Activated T-helper 2 cell treated with anti-CD3 and anti-CD28 coated beads, Interferon-gamma antibody, Interleukin-2, Interleukin-4, amounts not matched to agents 10 μg/mL and 5 μg/mL and 100 μg/mL, durations not matched to agents 14 hours and 24 hours and 36 hours (primary cell): Measurements from ENCODE around the gene CASP8AP2. TPM values are rescaled to one million over a fixed set of nuclear protein-coding genes. Genes with fewer than 3 reads are reported as not detected.
"Not testable (repeated sequence)": the region's sequence is repeated elsewhere in the genome, so short reads cannot be mapped to it uniquely, and the experiment has no call there.

Experiments
- DNase-seq: peaks from one replicate; pipeline ENCODE4 v3.0.0; 2021; ENCODE audit warnings: low spot score
- H3K27ac Mint-ChIP-seq: one replicate; pipeline ENCODE4 v1.8.0; 2021; ENCODE audit warnings: mixed read lengths
- H3K27me3 Mint-ChIP-seq: one replicate; pipeline ENCODE4 v1.8.0; 2021; ENCODE audit warnings: low read depth, mixed read lengths
- H3K36me3 Mint-ChIP-seq: one replicate; pipeline ENCODE4 v1.8.0; 2021; ENCODE audit warnings: low read depth, mixed read lengths
- H3K4me1 Mint-ChIP-seq: one replicate; pipeline ENCODE4 v1.8.0; 2021; ENCODE audit warnings: low read depth, mixed read lengths
- H3K4me3 Mint-ChIP-seq: one replicate; pipeline ENCODE4 v1.8.0; 2021; ENCODE audit warnings: low read depth, mild to moderate bottlenecking, moderate library complexity, mixed read lengths
- H3K9me3 Mint-ChIP-seq: one replicate; pipeline ENCODE4 v1.8.0; 2021; ENCODE audit warnings: mixed read lengths
- intact Hi-C: fragments of 100-400 bp; cut with micrococcal nuclease; formaldehyde crosslinking; loops from one replicate; pipeline ENCODE4 v1.15.1; 2023
- total RNA-seq: library from RNA; stranded (reverse); gene quantifications from 2 replicates; pipeline ENCODE4 v1.2.3, GENCODE V29; 2022

The CASP8AP2 gene
- total RNA-seq, 1 donor from 2014 or later = 32.8 TPM

DNA sequence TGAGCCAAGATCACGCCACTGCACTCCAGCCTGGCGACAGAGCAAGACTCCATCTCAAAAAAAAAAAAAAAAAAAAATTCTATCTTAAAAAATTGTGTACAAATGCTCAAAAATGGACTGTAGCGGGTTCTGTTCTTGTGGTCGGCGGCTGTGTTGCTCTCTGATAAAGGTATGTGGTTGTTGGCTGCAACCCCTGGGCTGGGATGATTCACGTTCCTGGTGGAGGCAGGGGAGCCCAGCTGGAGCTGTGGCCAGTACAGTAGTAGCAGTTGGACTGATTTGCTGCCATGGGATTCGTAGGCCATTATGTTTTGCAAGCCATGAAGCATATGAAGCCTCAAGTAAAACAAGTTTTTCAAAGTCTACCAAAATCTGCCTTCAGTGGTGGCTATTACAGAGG is 32.4 kb upstream of the CASP8AP2 start:
- Mint-ChIP-seq H3K36me3 (peaks cover 71% of the 10 kb centered on the region), H3K4me3 (no peak overlapping the region), H3K4me1 (peaks cover 31% of the 10 kb centered on the region), H3K9me3 (no peaks in the 10 kb centered on the region), H3K27me3 (no peaks in the 10 kb centered on the region), H3K27ac (no peak overlapping the region)
- intact Hi-C loops = no loop called here
- no peak for DNase-seq

DNA sequence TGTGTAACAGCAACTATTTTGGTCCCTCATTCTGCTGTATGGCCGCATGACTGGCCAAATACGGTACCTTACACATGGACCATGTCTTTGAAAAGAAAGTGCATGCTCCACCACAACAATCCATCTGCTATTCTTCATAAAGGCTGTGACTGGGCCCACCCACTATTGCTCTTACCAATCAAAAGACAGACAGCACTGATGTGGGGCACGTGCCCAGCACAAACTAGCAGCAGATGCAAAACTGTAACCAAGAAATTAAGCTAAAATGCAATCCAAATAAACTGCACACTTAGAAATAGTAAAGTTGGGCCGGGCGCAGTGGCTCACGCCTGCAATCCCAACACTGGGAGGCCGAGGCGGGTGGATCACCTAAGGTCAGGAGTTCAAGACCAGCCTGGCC is 30.6 kb upstream of the CASP8AP2 start:
- Mint-ChIP-seq H3K36me3 (peaks cover 61% of the 10 kb centered on the region), H3K4me1 (peaks cover 17% of the 10 kb centered on the region), H3K27me3 (no peaks in the 10 kb centered on the region), H3K9me3 (no peaks in the 10 kb centered on the region), H3K27ac (no peak overlapping the region), H3K4me3 (no peak overlapping the region)
- intact Hi-C loops = no loop called here
- no peak for DNase-seq

DNA sequence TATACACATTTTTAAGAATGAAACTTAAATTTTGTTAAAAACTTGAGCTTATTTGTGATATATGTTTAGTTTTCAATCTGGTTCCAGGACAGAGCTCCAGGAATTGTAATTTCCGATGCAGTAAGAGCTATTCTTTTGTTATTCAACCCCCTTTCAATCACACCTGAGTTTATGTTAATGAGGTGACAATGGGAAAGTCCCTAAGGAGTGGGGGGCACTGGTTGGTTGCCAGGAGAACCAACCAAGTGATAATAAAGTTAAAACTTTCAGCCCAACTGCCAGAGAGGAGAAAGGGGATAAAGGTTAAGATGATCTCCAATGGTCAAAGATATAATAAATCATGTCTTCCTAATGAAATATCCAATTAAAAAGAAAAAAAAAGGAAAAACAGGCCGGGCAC is 29.9 kb upstream of the CASP8AP2 start:
- peaks cover 55% of the 10 kb centered on the region for H3K36me3 Mint-ChIP-seq
- intact Hi-C loops = no loop called here
- H3K4me3 Mint-ChIP-seq = no peak overlapping the region
- H3K27ac Mint-ChIP-seq = no peak overlapping the region
- no peaks in the 10 kb centered on the region for H3K27me3 Mint-ChIP-seq
- no peak for DNase-seq
- peaks cover 11% of the 10 kb centered on the region for H3K4me1 Mint-ChIP-seq
- H3K9me3 Mint-ChIP-seq = no peaks in the 10 kb centered on the region

DNA sequence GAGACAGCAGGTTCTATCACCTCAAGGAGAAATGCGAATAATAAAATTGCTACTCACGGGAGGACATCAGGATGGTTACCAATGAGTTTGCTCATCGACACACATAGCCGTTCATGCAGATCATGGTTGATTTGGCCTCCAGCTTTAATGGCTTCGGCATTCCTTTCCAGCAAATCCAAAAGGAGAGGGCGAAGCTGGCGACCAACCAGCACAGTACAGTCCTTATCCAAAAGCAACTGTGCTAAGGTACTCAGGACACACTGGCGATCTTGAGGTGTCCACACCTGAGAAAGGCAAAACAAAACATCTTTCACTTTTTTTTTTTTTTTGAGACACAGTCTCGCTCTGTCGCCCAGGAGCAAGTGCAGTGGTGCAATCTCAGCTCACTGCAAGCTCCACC is 26.4 kb upstream of the CASP8AP2 start:
- Mint-ChIP-seq H3K4me1 (peaks cover 4% of the 10 kb centered on the region), H3K27me3 (no peaks in the 10 kb centered on the region), H3K36me3 (peaks cover 36% of the 10 kb centered on the region), H3K4me3 (no peak overlapping the region), H3K9me3 (no peaks in the 10 kb centered on the region), H3K27ac (no peak overlapping the region)
- intact Hi-C loops = no loop called here
- no peak for DNase-seq

DNA sequence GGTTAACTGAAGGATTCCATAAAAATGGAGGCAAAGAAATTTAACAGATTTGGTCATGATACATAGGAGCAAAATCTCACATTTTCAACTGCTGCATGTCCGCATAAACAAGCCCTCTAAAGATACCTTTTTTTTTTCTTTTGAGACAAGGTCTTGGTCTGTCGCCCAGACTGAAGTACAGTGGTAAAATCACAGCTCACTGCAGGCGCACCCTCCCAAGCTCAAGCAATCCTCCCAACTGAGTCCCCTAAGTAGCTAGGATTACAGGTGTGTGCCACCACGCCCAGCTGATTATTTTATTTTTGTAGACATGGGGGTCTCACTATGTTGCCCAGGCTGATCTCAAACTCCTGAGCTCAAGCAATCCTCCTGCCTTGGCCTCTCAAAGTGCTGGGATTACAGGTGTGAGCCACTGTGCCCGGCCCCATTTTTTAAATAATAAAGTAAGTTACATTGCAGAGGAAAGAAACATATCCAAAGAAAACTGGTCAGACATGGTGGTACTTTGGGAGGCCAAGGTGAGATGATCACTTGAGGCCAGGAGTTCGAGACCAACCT is 23.8 kb upstream of the CASP8AP2 start:
- no peak for DNase-seq
- Mint-ChIP-seq H3K36me3 (peaks cover 23% of the 10 kb centered on the region), H3K9me3 (no peaks in the 10 kb centered on the region), H3K27me3 (no peaks in the 10 kb centered on the region), H3K4me1 (peaks cover 4% of the 10 kb centered on the region), H3K27ac (no peak overlapping the region), H3K4me3 (no peak overlapping the region)
- intact Hi-C loops = no loop called here

DNA sequence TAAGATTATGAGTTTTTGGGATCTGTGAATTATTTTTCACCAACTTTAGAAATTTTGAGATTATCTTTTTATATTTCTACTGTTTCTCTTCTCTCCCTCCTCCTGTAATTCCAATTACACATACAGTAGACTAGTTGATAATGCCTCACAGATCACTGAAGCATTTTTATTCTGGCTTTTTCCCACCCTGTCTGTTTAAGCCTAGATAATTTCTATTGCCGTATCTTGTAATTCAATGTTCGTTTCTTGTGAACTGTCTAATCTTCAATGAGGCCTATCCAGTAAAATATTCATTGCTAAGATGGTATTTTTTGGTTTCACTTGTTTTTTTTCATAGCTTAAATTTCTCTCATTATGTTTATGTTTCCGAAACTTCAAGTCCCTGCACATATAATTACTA is 22.1 kb upstream of the CASP8AP2 start:
- peaks cover 5% of the 10 kb centered on the region for H3K4me1 Mint-ChIP-seq
- no peak for DNase-seq
- H3K27me3 Mint-ChIP-seq = no peaks in the 10 kb centered on the region
- intact Hi-C loops = no loop called here
- H3K9me3 Mint-ChIP-seq = no peaks in the 10 kb centered on the region
- no peak overlapping the region for H3K27ac Mint-ChIP-seq
- no peak overlapping the region for H3K4me3 Mint-ChIP-seq
- peaks cover 10% of the 10 kb centered on the region for H3K36me3 Mint-ChIP-seq

DNA sequence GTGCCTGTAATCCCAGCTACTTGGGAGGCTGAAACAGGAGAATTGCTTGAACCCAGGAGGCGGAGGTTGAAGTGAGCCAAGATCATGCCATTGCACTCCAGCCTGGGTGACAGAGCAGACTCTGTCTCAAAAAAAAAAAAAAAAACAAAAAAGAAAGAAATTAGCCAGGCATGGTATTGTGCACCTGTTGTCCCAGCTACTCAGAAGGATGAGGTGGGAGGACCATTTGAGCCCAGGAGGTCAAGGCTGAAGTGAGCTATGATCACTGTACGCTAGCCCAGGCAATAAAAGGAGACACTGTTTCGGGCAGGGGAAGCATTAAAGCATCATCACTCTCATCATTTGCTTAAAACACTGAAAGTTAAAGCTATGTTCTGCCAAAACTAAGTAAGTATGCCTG is 16.3 kb upstream of the CASP8AP2 start:
- intact Hi-C loops, H3K27me3 Mint-ChIP-seq, H3K9me3 Mint-ChIP-seq, H3K27ac Mint-ChIP-seq, DNase-seq, H3K4me3 Mint-ChIP-seq: not testable (repeated sequence)
- H3K4me1 Mint-ChIP-seq = peaks cover 19% of the 10 kb centered on the region
- H3K36me3 Mint-ChIP-seq = peaks cover 10% of the 10 kb centered on the region

DNA sequence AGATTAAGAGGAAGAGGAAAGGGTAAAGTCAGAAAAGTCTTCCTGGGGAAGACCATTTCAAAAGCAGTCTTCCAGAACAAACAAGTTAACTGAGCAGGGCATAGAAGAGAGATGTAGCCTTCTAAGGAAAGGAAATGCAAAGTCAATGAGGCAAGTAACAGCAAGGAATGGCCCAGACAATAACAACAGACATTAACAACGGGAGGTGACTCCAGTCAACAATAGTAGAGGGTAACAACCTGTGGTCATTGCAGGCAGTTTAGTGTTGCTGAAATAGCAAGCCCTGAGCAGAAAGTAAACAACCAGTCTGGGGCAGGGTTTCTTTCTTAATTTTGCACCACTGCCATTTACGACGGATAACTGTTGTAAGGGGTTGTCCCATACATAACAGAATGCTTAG is 12.2 kb upstream of the CASP8AP2 start:
- intact Hi-C loops = no loop called here
- H3K27me3 Mint-ChIP-seq = no peaks in the 10 kb centered on the region
- H3K9me3 Mint-ChIP-seq = no peaks in the 10 kb centered on the region
- no peak for DNase-seq
- peaks cover 14% of the 10 kb centered on the region for H3K36me3 Mint-ChIP-seq
- H3K4me1 Mint-ChIP-seq = peaks cover 28% of the 10 kb centered on the region
- peak overlapping the region; percentile 91 for H3K4me3 Mint-ChIP-seq
- peak overlapping the region; percentile 25 for H3K27ac Mint-ChIP-seq

DNA sequence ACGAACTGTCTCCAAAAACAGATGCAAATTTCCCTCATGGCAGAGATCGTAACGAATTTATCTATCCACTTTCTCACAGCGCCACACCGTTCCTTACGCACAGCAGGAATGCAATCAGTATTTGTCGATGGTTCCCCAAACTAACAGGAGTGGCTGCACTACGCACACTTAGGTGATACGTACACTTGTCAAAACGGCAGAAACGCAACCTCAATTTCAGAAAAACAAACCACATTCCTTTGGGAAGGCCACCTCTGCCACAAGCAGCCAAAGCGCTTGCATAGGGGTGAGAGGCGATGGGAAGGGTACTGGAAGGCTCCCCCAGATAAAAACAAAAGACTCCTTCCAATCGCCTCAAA is 10.7 kb upstream of the CASP8AP2 start:
- no peak for DNase-seq
- Mint-ChIP-seq H3K27ac (peak overlapping the region; percentile 97), H3K27me3 (no peaks in the 10 kb centered on the region), H3K4me3 (peak overlapping the region; percentile 91), H3K4me1 (peaks cover 27% of the 10 kb centered on the region), H3K9me3 (no peaks in the 10 kb centered on the region), H3K36me3 (peaks cover 14% of the 10 kb centered on the region)
- intact Hi-C loops = loop anchor here (1.0 to 2.0 kb wide), 4 partner anchors 10 to 768 kb away; partner anchors contain the start of genes CASP8AP2 and MAP3K7

DNA sequence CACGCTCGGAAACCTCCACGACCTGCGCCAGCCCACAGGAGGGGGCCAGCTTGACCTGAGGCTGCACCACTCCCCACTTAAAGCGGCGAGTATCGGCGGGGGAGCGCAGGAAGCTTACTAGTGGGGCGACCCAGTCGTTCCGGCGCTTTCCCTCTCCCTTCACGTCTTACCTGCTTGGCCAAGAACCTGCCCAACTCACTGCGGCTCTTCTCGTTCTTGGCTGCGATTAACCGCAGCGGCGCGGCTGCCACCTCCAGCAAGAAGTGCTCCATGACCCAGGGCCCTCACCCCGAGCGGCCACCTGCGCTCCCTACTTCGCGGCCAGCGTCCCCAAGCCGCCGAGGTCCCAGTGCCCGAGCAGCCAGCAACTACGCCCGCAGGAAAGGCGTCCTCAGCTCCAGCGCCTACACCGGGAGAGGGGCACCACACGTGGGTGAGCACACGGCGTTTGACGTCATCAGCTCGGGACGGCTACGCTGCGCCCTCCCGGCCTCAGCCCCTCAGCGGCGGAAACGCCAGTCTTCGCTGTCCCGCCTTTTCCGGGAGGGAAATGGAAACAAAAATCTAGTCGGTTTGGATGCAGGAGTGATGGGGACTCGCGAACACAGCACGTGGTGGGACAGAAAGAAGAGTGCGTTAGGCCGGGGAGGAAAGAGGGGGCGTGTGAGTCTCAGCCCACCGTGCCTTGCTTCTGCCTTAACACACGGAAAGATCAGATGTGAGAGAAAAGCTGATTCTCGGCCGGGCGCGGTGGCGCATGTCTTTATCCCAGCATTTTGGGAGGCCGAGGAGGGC is 10.1 kb upstream of the CASP8AP2 start, which contains the start of gene MDN1:
TSS of gene MDN1 (minus strand) at position 459 of the 795 bp plus-strand sequence. CDS start at position 272, 187 bp downstream.
- H3K27ac Mint-ChIP-seq = peak within 1 kb of the TSS; percentile 97
- no peaks in the 10 kb centered on the region for H3K9me3 Mint-ChIP-seq
- intact Hi-C loops = loop anchor here (1.0 to 10.0 kb wide), 5 partner anchors 10 to 768 kb away; partner anchors contain the start of genes CASP8AP2 and MAP3K7
- peak within 1 kb of the TSS; percentile 91 for H3K4me3 Mint-ChIP-seq
- peaks cover 14% of the 10 kb centered on the region for H3K36me3 Mint-ChIP-seq
- no peaks in the 10 kb centered on the region for H3K27me3 Mint-ChIP-seq
- H3K4me1 Mint-ChIP-seq = peaks cover 21% of the 10 kb centered on the region
- peak; percentile 87 for DNase-seq

DNA sequence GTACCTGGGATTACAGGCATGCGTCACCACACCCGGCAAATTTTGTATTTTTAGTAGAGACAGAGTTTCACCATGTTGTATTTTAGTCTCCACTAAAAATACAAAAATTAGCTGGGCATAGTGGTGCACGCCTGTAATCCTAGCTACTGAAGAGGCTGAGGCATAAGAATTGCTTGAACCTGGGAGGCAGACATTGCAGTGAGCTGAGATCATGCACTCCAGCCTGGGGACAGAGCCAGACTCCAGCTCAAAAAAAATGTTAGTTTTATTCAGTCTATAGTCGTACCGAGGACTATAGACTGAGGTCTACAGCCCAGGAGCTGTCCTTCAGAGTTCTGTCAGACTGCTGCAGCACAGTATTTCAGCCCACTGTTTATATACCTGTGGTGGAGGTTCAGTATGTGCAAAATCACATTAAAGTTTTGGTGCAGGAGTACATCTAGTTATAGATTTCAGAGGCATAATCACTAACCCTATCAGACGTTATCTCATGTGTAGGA is 3.6 kb upstream of the CASP8AP2 start:
- peaks cover 7% of the 10 kb centered on the region for H3K4me1 Mint-ChIP-seq
- no peak for DNase-seq
- no peak overlapping the region for H3K4me3 Mint-ChIP-seq
- H3K27ac Mint-ChIP-seq = no peak overlapping the region
- no peaks in the 10 kb centered on the region for H3K9me3 Mint-ChIP-seq
- peaks cover 9% of the 10 kb centered on the region for H3K36me3 Mint-ChIP-seq
- H3K27me3 Mint-ChIP-seq = no peaks in the 10 kb centered on the region
- intact Hi-C loops = loop anchor here (10.0 kb wide), 1 partner anchor 459 kb away; no protein-coding TSS in a partner anchor

DNA sequence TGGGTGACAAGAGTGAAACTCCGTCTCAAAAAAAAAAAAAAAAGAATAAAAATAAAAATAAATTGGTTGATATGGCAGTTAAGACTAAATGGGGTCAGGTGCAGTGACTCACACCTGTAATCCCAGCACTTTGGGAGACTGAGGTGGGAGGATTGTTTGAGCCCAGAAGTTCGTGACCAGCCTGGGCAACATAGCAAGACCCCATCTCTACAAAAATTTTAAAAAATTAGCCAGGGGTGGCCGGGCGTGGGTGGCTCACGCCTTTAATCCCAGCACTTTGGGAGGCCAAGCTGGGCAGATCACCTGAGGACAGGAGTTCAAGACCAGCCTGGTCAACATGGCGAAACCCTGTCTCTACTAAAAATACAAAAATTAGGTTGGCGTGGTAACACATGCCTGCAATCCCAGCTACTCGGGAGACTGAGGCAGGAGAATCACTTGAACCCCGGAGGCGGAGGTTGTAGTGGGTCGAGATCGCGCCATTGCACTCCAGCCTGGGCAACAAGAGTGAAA is 1.1 kb upstream of the CASP8AP2 start:
- H3K9me3 Mint-ChIP-seq = not testable (repeated sequence)
- intact Hi-C loops = loop anchor here (2.0 to 10.0 kb wide), 2 partner anchors 252 to 456 kb away; no protein-coding TSS in a partner anchor

More for the DNA sequence above, 1.1 kb upstream of the CASP8AP2 start:
- Mint-ChIP-seq H3K4me1 (peaks cover 20% of the 10 kb centered on the region), H3K4me3 (peak overlapping the region; percentile 98), H3K36me3 (peaks cover 33% of the 10 kb centered on the region), H3K27ac (peak overlapping the region; percentile 95)
- not testable (repeated sequence) for DNase-seq, H3K27me3 Mint-ChIP-seq
